Brain microvascular endothelial cell (primary cell): Measurements from ENCODE around the gene GFRA4.
A peak's percentile ranks its signal among the peaks of the same experiment; 100 is the strongest.

Experiments used
- DNase-seq: peaks from one replicate; pipeline ENCODE4 v3.0.0-alpha.2; 2020
- H3K27ac ChIP-seq: fragments of 250-450 bp; sonication (Bioruptor Pico); 2 replicates; pipeline ENCODE4 v1.5.1; 2020; ENCODE audit warnings: mild to moderate bottlenecking, moderate library complexity
- H3K27me3 ChIP-seq: fragments of 250-450 bp; sonication (Bioruptor Pico); replicated peaks from 2 replicates; pipeline ENCODE4 v1.5.1; 2020; ENCODE audit warnings: mild to moderate bottlenecking
- H3K36me3 ChIP-seq: fragments of 250-450 bp; sonication (Bioruptor Pico); replicated peaks from 2 replicates; pipeline ENCODE4 v1.5.1; 2020; ENCODE audit warnings: mild to moderate bottlenecking
- H3K4me3 ChIP-seq: 2 replicates; pipeline ENCODE4 v1.5.1; 2011; ENCODE audit warnings: low read depth, mild to moderate bottlenecking, control low read depth, low read length, moderate library complexity
- CTCF ChIP-seq: IDR thresholded peaks from 2 replicates; pipeline ENCODE4 v1.5.1; 2011; ENCODE audit warnings: low read depth, mild to moderate bottlenecking, moderate library complexity, low read length, control low read depth, inconsistent platforms; ENCODE audit errors: missing control alignments
- in situ Hi-C: cut with HindIII; loops from 2 replicates; pipeline ENCODE4 v1.10.0; 2017; ENCODE audit warnings: low sequenced_read_pairs, low pct_ligation_motif_present

GFRA4 gene

GRCh38 chr20:3651204-3651962, 11.8 kb downstream of the GFRA4 start:
- in situ Hi-C loops = no loop called here

GRCh38 chr20:3648951-3649350, 14.2 kb downstream of the GFRA4 start:
- DNase-seq = no peak
- in situ Hi-C loops = no loop called here
- Histone ChIP-seq H3K27me3 (no peaks in the 10 kb centered on the region), H3K36me3 (peaks cover 4% of the 10 kb centered on the region), H3K4me3 (no peak overlapping the region), H3K27ac (no peak overlapping the region)
- TF ChIP-seq CTCF = no peak

More at GRCh38 chr20:3651204-3651962, 11.8 kb downstream of the GFRA4 start:
- no peak for DNase-seq
- H3K36me3 ChIP-seq = peaks cover 4% of the 10 kb centered on the region
- no peak overlapping the region for H3K4me3 ChIP-seq
- no peaks in the 10 kb centered on the region for H3K27me3 ChIP-seq
- no peak for TF ChIP-seq CTCF
- H3K27ac ChIP-seq = no peak overlapping the region

- no peak for TF ChIP-seq CTCF
- Histone ChIP-seq H3K27ac (no peak overlapping the region), H3K27me3 (no peaks in the 10 kb centered on the region), H3K4me3 (no peak overlapping the region), H3K36me3 (peaks cover 4% of the 10 kb centered on the region)
- in situ Hi-C loops = no loop called here
- no peak for DNase-seq
Observed at GRCh38 chr20:3647473-3647872, 15.7 kb downstream of the GFRA4 start.

GRCh38 chr20:3646651-3647050, 16.5 kb downstream of the GFRA4 start:
- peaks cover 4% of the 10 kb centered on the region for H3K36me3 ChIP-seq

GRCh38 chr20:3646067-3646440, 17.1 kb downstream of the GFRA4 start:
- no peak for TF ChIP-seq CTCF
- peak; percentile 53 for DNase-seq
- peaks cover 4% of the 10 kb centered on the region for H3K36me3 ChIP-seq
- in situ Hi-C loops = no loop called here
- peak overlapping the region; percentile 23 for H3K27ac ChIP-seq
- no peak overlapping the region for H3K4me3 ChIP-seq
- H3K27me3 ChIP-seq = no peaks in the 10 kb centered on the region

More at GRCh38 chr20:3646651-3647050, 16.5 kb downstream of the GFRA4 start:
- Histone ChIP-seq H3K4me3 (no peak overlapping the region), H3K27me3 (no peaks in the 10 kb centered on the region), H3K27ac (no peak overlapping the region)
- peak; percentile 51 for DNase-seq
- TF ChIP-seq CTCF = peak; percentile 39
- in situ Hi-C loops = no loop called here
